ENCODE results near the gene FAM163B. TPM values are rescaled to one million over a fixed set of nuclear protein-coding genes. Genes with fewer than 3 reads are reported as not detected.
A peak's percentile ranks its signal among the peaks of the same experiment; 100 is the strongest.

Gene FAM163B
- total and polyA plus RNA-seq, 9 of the 15 experiments (the other 6 are each of a cell fraction or from before 2014, with no cell fraction given) = not detected

DNA sequence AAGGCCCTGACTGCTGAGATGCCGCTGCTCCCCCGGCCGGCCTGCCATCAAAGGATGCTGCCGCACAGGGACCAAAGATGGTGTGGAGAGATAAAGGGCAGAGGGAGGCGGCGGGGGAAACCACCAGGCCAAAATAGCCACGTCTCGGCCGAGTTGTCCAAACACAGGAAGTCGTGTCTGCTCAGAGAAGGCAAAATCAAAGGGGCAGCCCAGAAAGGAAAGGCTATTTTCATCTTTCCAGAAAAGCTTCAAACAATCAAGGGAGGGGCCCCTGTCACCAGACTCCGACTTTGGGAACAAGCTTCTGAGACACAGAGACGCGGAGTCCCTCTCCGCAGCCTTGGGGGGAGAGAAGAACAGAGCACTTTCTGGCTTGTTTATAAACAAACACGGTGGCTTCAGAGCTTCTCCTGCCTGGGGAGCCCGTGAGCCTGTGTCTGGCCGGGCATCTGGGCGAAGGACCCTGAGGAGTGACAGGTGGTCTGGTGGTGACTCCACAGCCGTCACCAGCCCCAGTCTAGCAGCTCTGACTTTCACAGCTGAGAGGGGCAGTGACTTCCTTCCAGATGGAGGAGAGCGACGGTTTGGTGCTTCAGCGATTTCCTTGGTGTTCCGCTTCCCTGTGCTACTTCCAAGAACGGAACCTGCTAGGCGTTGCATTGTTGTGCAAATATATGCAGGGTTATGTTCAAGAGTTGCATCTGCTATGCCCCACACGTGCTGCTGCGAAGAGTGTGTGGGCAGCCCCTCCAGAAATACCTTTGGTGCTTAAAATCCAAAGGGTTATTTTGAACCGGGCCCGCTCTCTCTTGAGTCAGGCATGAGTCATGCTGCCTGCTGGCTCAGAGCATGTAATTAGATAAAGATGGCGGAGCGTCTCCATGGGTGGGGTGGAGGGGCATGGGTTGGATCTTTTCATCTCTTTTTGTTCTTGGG lies 50.7 kb downstream of the FAM163B start (continued):
- TF ChIP-seq, protein P1, sequence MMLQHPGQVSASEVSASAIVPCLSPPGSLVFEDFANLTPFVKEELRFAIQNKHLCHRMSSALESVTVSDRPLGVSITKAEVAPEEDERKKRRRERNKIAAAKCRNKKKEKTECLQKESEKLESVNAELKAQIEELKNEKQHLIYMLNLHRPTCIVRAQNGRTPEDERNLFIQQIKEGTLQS (IDR thresholded peaks at IDR 0.05) = peak; percentile 93
- TF ChIP-seq, protein P1 (CRISPR knock-in tag; conservative IDR thresholded peaks at IDR 0.05) = 0 out of 2 replicates have a peak, but pooled peaks have one; percentile 1
- TF ChIP-seq SAFB (IDR thresholded peaks at IDR 0.05; ENCODE audit: borderline replicate concordance, low read depth, low read length) = no peak
- TF ChIP-seq, protein P2, sequence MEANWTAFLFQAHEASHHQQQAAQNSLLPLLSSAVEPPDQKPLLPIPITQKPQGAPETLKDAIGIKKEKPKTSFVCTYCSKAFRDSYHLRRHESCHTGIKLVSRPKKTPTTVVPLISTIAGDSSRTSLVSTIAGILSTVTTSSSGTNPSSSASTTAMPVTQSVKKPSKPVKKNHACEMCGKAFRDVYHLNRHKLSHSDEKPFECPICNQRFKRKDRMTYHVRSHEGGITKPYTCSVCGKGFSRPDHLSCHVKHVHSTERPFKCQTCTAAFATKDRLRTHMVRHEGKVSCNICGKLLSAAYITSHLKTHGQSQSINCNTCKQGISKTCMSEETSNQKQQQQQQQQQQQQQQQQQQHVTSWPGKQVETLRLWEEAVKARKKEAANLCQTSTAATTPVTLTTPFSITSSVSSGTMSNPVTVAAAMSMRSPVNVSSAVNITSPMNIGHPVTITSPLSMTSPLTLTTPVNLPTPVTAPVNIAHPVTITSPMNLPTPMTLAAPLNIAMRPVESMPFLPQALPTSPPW (CRISPR knock-in tag; IDR thresholded peaks at IDR 0.05) = peak; percentile 50
- TF ChIP-seq, protein P3, sequence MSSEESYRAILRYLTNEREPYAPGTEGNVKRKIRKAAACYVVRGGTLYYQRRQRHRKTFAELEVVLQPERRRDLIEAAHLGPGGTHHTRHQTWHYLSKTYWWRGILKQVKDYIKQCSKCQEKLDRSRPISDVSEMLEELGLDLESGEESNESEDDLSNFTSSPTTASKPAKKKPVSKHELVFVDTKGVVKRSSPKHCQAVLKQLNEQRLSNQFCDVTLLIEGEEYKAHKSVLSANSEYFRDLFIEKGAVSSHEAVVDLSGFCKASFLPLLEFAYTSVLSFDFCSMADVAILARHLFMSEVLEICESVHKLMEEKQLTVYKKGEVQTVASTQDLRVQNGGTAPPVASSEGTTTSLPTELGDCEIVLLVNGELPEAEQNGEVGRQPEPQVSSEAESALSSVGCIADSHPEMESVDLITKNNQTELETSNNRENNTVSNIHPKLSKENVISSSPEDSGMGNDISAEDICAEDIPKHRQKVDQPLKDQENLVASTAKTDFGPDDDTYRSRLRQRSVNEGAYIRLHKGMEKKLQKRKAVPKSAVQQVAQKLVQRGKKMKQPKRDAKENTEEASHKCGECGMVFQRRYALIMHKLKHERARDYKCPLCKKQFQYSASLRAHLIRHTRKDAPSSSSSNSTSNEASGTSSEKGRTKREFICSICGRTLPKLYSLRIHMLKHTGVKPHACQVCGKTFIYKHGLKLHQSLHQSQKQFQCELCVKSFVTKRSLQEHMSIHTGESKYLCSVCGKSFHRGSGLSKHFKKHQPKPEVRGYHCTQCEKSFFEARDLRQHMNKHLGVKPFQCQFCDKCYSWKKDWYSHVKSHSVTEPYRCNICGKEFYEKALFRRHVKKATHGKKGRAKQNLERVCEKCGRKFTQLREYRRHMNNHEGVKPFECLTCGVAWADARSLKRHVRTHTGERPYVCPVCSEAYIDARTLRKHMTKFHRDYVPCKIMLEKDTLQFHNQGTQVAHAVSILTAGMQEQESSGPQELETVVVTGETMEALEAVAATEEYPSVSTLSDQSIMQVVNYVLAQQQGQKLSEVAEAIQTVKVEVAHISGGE (CRISPR knock-in tag; IDR thresholded peaks at IDR 0.05) = 0 out of 6 replicates have a peak, but pooled peaks of 1 of the 3 experiments have one; percentile 19
- no peak for TF ChIP-seq PRMT5 (CRISPR knock-in tag; IDR thresholded peaks at IDR 0.05)
- TF ChIP-seq FOSL1 (tag; conservative IDR thresholded peaks at IDR 0.05) = peak; percentile 97

Data from K562 (cell line).